ENCODE results near the gene PNRC1.
"Not testable (repeated sequence)": the region's sequence is repeated elsewhere in the genome, so short reads cannot be mapped to it uniquely, and the experiment has no call there.

PNRC1 gene

GRCh38 chr6:89080281-89081128 lies at the start of gene PNRC1:
TSS of gene PNRC1 (plus strand) at chr6:89080751. CDS start at chr6:89080895, 144 bp downstream.
- DNase-seq: peak; percentile 100

GRCh38 chr6:89032599-89032998 lies 48.0 kb upstream of the PNRC1 start:
- no peak for DNase-seq

GRCh38 chr6:89033461-89033860 lies 47.1 kb upstream of the PNRC1 start:
- no peak for DNase-seq

- not testable (repeated sequence) for DNase-seq
These were observed 46.4 kb upstream of the PNRC1 start for GRCh38 chr6:89034116-89034515.

- peak; percentile 18 for DNase-seq
These were observed 45.8 kb upstream of the PNRC1 start for GRCh38 chr6:89034586-89035251.

GRCh38 chr6:89035252-89036101 lies 45.1 kb upstream of the PNRC1 start:
- DNase-seq: no peak

GRCh38 chr6:89037141-89037900 lies 43.2 kb upstream of the PNRC1 start:
- no peak for DNase-seq

GRCh38 chr6:89037901-89038293 lies 42.7 kb upstream of the PNRC1 start:
- DNase-seq: not testable (repeated sequence)

- no peak for DNase-seq
These were observed 37.9 kb upstream of the PNRC1 start for GRCh38 chr6:89042664-89043063.

GRCh38 chr6:89044328-89045010 lies 36.1 kb upstream of the PNRC1 start:
- DNase-seq: no peak

- no peak for DNase-seq
These were observed 35.6 kb upstream of the PNRC1 start for GRCh38 chr6:89045011-89045387.

- no peak for DNase-seq
These were observed 35.0 kb upstream of the PNRC1 start for GRCh38 chr6:89045576-89045975.

GRCh38 chr6:89047473-89047872 lies 33.1 kb upstream of the PNRC1 start:
- no peak for DNase-seq

- no peak for DNase-seq
These were observed 32.1 kb upstream of the PNRC1 start for GRCh38 chr6:89048288-89048923.

- DNase-seq: no peak
These were observed 31.6 kb upstream of the PNRC1 start for GRCh38 chr6:89048985-89049384.

GRCh38 chr6:89050155-89050554 lies 30.4 kb upstream of the PNRC1 start:
- no peak for DNase-seq

GRCh38 chr6:89050697-89051096 lies 29.9 kb upstream of the PNRC1 start:
- no peak for DNase-seq

- no peak for DNase-seq
These were observed 28.9 kb upstream of the PNRC1 start for GRCh38 chr6:89051676-89052075.

- no peak for DNase-seq
These were observed 26.3 kb upstream of the PNRC1 start for GRCh38 chr6:89054208-89054607.

- no peak for DNase-seq
These were observed 22.8 kb upstream of the PNRC1 start for GRCh38 chr6:89057759-89058158.

GRCh38 chr6:89058627-89059026 lies 21.9 kb upstream of the PNRC1 start:
- DNase-seq: no peak

- DNase-seq: no peak
These were observed 21.3 kb upstream of the PNRC1 start for GRCh38 chr6:89059227-89059626.

Data from CD4-positive, alpha-beta T cell treated with Interleukin-12 subunit alpha and Interleukin-12 subunit beta, for 1 hour (primary cell).